MM.1S (cell line): ENCODE measurements around the gene RLN3.
"Not testable (repeated sequence)": the region's sequence is repeated elsewhere in the genome, so short reads cannot be mapped to it uniquely, and the experiment has no call there.

Source experiments
- DNase-seq: peaks from one replicate; pipeline ENCODE4 v3.0.0-alpha.2; 2015
- H2AFZ ChIP-seq: fragments of 300-600 bp; sonication (generic); 2 replicates; pipeline ENCODE4 v1.6.0; 2016; ENCODE audit warnings: antibody characterized with exemption, low read length
- H3F3A ChIP-seq: fragments of 300-600 bp; sonication (generic); 2 replicates; pipeline ENCODE4 v1.6.1; 2016; ENCODE audit warnings: mild to moderate bottlenecking, antibody characterized with exemption, low read length, moderate library complexity, mixed read lengths; ENCODE audit not compliant: insufficient read depth
- H3K27ac ChIP-seq: fragments of 300-600 bp; sonication (generic); 2 replicates; pipeline ENCODE4 v1.5.1; 2016; ENCODE audit warnings: mild to moderate bottlenecking, low read length
- H3K27me3 ChIP-seq: fragments of 300-600 bp; sonication (generic); replicated peaks from 2 replicates; pipeline ENCODE4 v1.6.0; 2016; ENCODE audit warnings: low read length; ENCODE audit not compliant: insufficient read depth
- H3K36me3 ChIP-seq: fragments of 300-600 bp; sonication (generic); replicated peaks from 2 replicates; pipeline ENCODE4 v1.6.1; 2016; ENCODE audit warnings: mild to moderate bottlenecking, low read length, mixed read lengths; ENCODE audit not compliant: insufficient read depth
- H3K4me1 ChIP-seq: fragments of 300-600 bp; sonication (generic); 2 replicates; pipeline ENCODE4 v1.6.1; 2016; ENCODE audit warnings: low read length, mixed read lengths
- H3K4me2 ChIP-seq: fragments of 300-600 bp; sonication (generic); 2 replicates; pipeline ENCODE4 v1.6.0; 2016; ENCODE audit warnings: low read depth, low read length
- H3K4me3 ChIP-seq: fragments of 300-600 bp; sonication (generic); 2 replicates; pipeline ENCODE4 v1.5.1; 2016; ENCODE audit warnings: low read length, mixed read lengths
- H3K79me2 ChIP-seq: fragments of 300-600 bp; sonication (generic); 2 replicates; pipeline ENCODE4 v1.6.1; 2016; ENCODE audit warnings: mixed run types, low read length, mixed read lengths
- H3K9ac ChIP-seq: fragments of 300-600 bp; sonication (generic); 2 replicates; pipeline ENCODE4 v1.6.1; 2016; ENCODE audit warnings: low read length, mixed read lengths
- H3K9me2 ChIP-seq: fragments of 300-600 bp; sonication (generic); replicated peaks from 2 replicates; pipeline ENCODE4 v1.6.1; 2016; ENCODE audit warnings: mild to moderate bottlenecking, low read length, mixed read lengths; ENCODE audit not compliant: insufficient read depth
- H3K9me3 ChIP-seq: fragments of 300-600 bp; sonication (generic); replicated peaks from 2 replicates; pipeline ENCODE4 v1.6.1; 2016; ENCODE audit warnings: mild to moderate bottlenecking, low read length, mixed read lengths; ENCODE audit not compliant: insufficient read depth
- H4K20me1 ChIP-seq: fragments of 300-600 bp; sonication (generic); 2 replicates; pipeline ENCODE4 v1.6.1; 2016; ENCODE audit warnings: mild to moderate bottlenecking, low read length, moderate library complexity, mixed read lengths; ENCODE audit not compliant: insufficient read depth
- CTCF ChIP-seq: fragments of 300-600 bp; sonication (generic); IDR thresholded peaks from 2 replicates; pipeline ENCODE4 v1.5.1; 2016; ENCODE audit warnings: antibody characterized with exemption, low read length, mixed read lengths
- EZH2 ChIP-seq: fragments of 300-600 bp; sonication (generic); optimal IDR thresholded peaks from 2 replicates; pipeline ENCODE3; 2017; ENCODE audit warnings: low read depth, mild to moderate bottlenecking, antibody characterized with exemption, low read length, mixed read lengths
- EZH2phosphoT487 ChIP-seq: fragments of 300-600 bp; sonication (generic); IDR thresholded peaks from 2 replicates; pipeline ENCODE4 v1.6.1; 2018; ENCODE audit warnings: antibody characterized with exemption, low read length

Gene RLN3

GRCh38 chr19:14012378-14012915, 15.5 kb upstream of the RLN3 start:
- no peak for DNase-seq
- TF ChIP-seq EZH2 (no peak), CTCF (no peak), EZH2phosphoT487 (no peak)
- no peaks in the 10 kb centered on the region for H3K79me2 ChIP-seq
- H3K9me2 ChIP-seq: no peaks in the 10 kb centered on the region
- no peak overlapping the region for H3K9ac ChIP-seq
- no peaks in the 10 kb centered on the region for H3K27me3 ChIP-seq
- H3K9me3 ChIP-seq: no peaks in the 10 kb centered on the region
- no peak overlapping the region for H2AFZ ChIP-seq
- H3K36me3 ChIP-seq: no peaks in the 10 kb centered on the region
- H3K27ac ChIP-seq: no peak overlapping the region
- no peak overlapping the region for H3K4me3 ChIP-seq
- no peaks in the 10 kb centered on the region for H4K20me1 ChIP-seq
- H3K4me1 ChIP-seq: 0 out of 2 replicates have a peak, but pooled peaks cover 8% of the 10 kb centered on the region
- peaks cover 12% of the 10 kb centered on the region for H3F3A ChIP-seq
- H3K4me2 ChIP-seq: no peak overlapping the region

GRCh38 chr19:14015524-14016035, 12.4 kb upstream of the RLN3 start:
- Histone ChIP-seq H3F3A (peaks cover 10% of the 10 kb centered on the region), H3K9me3 (no peaks in the 10 kb centered on the region), H4K20me1 (no peaks in the 10 kb centered on the region), H3K27me3 (no peaks in the 10 kb centered on the region), H3K27ac (peak overlapping the region; percentile 92), H3K9ac (peak overlapping the region; percentile 65), H3K4me2 (peak overlapping the region; percentile 74), H3K36me3 (no peaks in the 10 kb centered on the region), H2AFZ (peak overlapping the region; percentile 24; the same call in 1 of the 2 replicates), H3K4me1 (0 out of 2 replicates have a peak, but pooled peaks cover 8% of the 10 kb centered on the region), H3K4me3 (peak overlapping the region; percentile 37; the same call in 1 of the 2 replicates), H3K9me2 (no peaks in the 10 kb centered on the region), H3K79me2 (no peaks in the 10 kb centered on the region)
- peak; percentile 87 for DNase-seq
- TF ChIP-seq CTCF: no peak
- no peak for TF ChIP-seq EZH2

GRCh38 chr19:14019100-14019499, 8.8 kb upstream of the RLN3 start:
- Histone ChIP-seq H4K20me1 (no peaks in the 10 kb centered on the region), H3K4me3 (no peak overlapping the region), H3K4me1 (0 out of 2 replicates have a peak, but pooled peaks cover 8% of the 10 kb centered on the region), H3K27me3 (no peaks in the 10 kb centered on the region), H3K9ac (no peak overlapping the region), H2AFZ (no peak overlapping the region), H3K36me3 (no peaks in the 10 kb centered on the region), H3K27ac (no peak overlapping the region), H3K79me2 (no peaks in the 10 kb centered on the region), H3K9me2 (no peaks in the 10 kb centered on the region), H3K9me3 (no peaks in the 10 kb centered on the region), H3K4me2 (peak overlapping the region; percentile 58), H3F3A (peaks cover 10% of the 10 kb centered on the region)
- no peak for DNase-seq
- TF ChIP-seq EZH2: no peak
- TF ChIP-seq EZH2phosphoT487: no peak
- no peak for TF ChIP-seq CTCF

- H3K27ac ChIP-seq, H3F3A ChIP-seq, H3K36me3 ChIP-seq, H3K9ac ChIP-seq, H3K79me2 ChIP-seq, H3K9me2 ChIP-seq, H3K4me1 ChIP-seq, H3K4me2 ChIP-seq, H4K20me1 ChIP-seq, H2AFZ ChIP-seq, DNase-seq, H3K9me3 ChIP-seq, H3K4me3 ChIP-seq, H3K27me3 ChIP-seq: not testable (repeated sequence)
These were observed 8.2 kb upstream of the RLN3 start for GRCh38 chr19:14019739-14020138.
